Measurements from ENCODE around the gene ITGA11. TPM values are rescaled to one million over a fixed set of nuclear protein-coding genes. Genes with fewer than 3 reads are reported as not detected.

The ITGA11 gene
- total and polyA plus RNA-seq, 2 of the 4 experiments (the other 2 are of a cell fraction) = 4.1 to 6.6 TPM

DNA sequence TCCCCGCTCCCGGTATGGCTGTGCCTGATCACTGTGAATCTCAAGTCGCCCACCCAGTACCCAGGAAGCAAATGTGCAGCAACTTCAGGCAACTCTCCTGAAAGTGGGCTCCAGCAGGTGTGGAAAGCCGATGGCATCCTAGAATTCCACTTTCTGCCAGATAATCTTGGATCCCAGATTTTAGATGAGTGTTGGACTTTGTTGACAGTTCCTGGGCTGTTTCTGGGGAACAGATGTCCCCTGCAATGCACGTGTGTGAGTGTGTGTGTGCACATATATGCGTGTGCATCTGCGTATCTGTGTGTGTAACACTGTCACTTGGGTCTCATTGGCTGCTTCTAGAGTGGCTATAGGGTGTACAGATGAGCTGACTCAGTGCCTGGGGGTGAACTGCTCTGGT is 95.4 kb downstream of the ITGA11 start:
- Histone ChIP-seq H2AFZ (replicated peaks; ENCODE audit: low read length, poor library complexity) (no peak overlapping the region), H3K18ac (ENCODE audit: low read depth, low read length) (no peak overlapping the region), H3K27me3 (ENCODE audit: control insufficient read depth, insufficient read depth, low read length) (no peaks in the 10 kb centered on the region), H3K9me3 (ENCODE audit: control insufficient read depth, insufficient read depth, low read length) (no peaks in the 10 kb centered on the region), H3K14ac (replicated peaks; ENCODE audit: low read depth, low read length) (no peak overlapping the region), H3K79me1 (ENCODE audit: low read depth in 1 of 2, low read length in 2 of 2) (no peaks in the 10 kb centered on the region), H2BK15ac (ENCODE audit: low read depth, low read length) (no peak overlapping the region), H2BK120ac (ENCODE audit: low read depth, low read length) (no peak overlapping the region), H3K9ac (ENCODE audit: low read depth, low read length) (no peak overlapping the region), H4K20me1 (ENCODE audit: insufficient read depth, low read length) (no peaks in the 10 kb centered on the region), H4K8ac (ENCODE audit: low read depth in 2 of 2, low read length in 2 of 2) (no peak overlapping the region), H3K56ac (ENCODE audit: extremely low read depth, insufficient read depth, low read length) (no peak overlapping the region), H4K91ac (ENCODE audit: insufficient read depth, low read depth, low read length) (no peak overlapping the region), H2AK9ac (replicated peaks; ENCODE audit: low read depth, low read length, poor library complexity) (no peak overlapping the region), H4K5ac (ENCODE audit: low read depth, low read length) (no peak overlapping the region), H3K23ac (ENCODE audit: low read depth, low read length) (no peak overlapping the region), H3K27ac (ENCODE audit: insufficient read depth, low read length) (no peak overlapping the region), H3K4me2 (ENCODE audit: low read depth, low read length) (no peak overlapping the region), H3K36me3 (ENCODE audit: control insufficient read depth, insufficient read depth, low read length) (no peaks in the 10 kb centered on the region; the same call in 1 of the 2 replicates), H2BK20ac (ENCODE audit: low read depth, low read length) (no peak overlapping the region), H3K4ac (ENCODE audit: low read depth, low read length) (no peak overlapping the region), H3K4me1 (ENCODE audit: control insufficient read depth, insufficient read depth, low read length) (peaks cover 20% of the 10 kb centered on the region), H2AK5ac (ENCODE audit: low read depth, low read length) (no peak overlapping the region), H3K4me3 (ENCODE audit: insufficient read depth, low read depth, low read length) (no peak overlapping the region), H3K9me1 (ENCODE audit: insufficient read depth, low read length) (peaks cover 18% of the 10 kb centered on the region), H2BK5ac (ENCODE audit: low read depth, low read length, poor library complexity, severe bottlenecking) (no peak overlapping the region)
- ChIA-PET CTCF (no interaction called here), POLR2A (ENCODE audit: unreplicated experiment) (interaction anchor here (0.5 kb wide), 1 partner anchor 311 kb away, joined by 8 read pairs; no protein-coding TSS in a partner anchor)
- intact Hi-C loops (cut with micrococcal nuclease) (no loop called here), in situ Hi-C loops (cut with MboI; ENCODE audit: low sequenced_read_pairs) (no loop called here), dilution Hi-C loops (cut with HindIII; ENCODE audit: low sequenced_read_pairs, unreplicated experiment) (no loop called here)
- WGBS, 2 experiments (ENCODE audit: extremely low coverage in 2 of 2, insufficient read length in 1 of 2) = 92% methylated on average over 4 of the region's 7 CpGs; no CpG with 5 or more reads in 1 of the 2 experiments
- DNase-seq = no peak
- ATAC-seq (ENCODE audit: low read depth) = no peak
- TF ChIP-seq CEBPB (IDR thresholded peaks at IDR 0.05; ENCODE audit: low read depth, low read length) = no peak
- TF ChIP-seq RCOR1 (IDR thresholded peaks at IDR 0.05; ENCODE audit: insufficient replicate concordance, low read length) = no peak
- no peak for TF ChIP-seq POLR2A (IDR thresholded peaks at IDR 0.05; ENCODE audit: low read depth, low read length)
- no peak for TF ChIP-seq ELK1 (IDR thresholded peaks at IDR 0.05; ENCODE audit: borderline replicate concordance, low read depth, low read length)
- TF ChIP-seq RFX5 (IDR thresholded peaks at IDR 0.05; ENCODE audit: low read depth, low read length) = no peak
- TF ChIP-seq USF2 (IDR thresholded peaks at IDR 0.05; ENCODE audit: low read depth, low read length) = no peak
- no peak for TF ChIP-seq CTCF (conservative IDR thresholded peaks at IDR 0.05; ENCODE audit: low read depth, low read length)
- TF ChIP-seq FOS (IDR thresholded peaks at IDR 0.05; ENCODE audit: low read depth, low read length) = no peak
- TF ChIP-seq NFE2L2 (IDR thresholded peaks at IDR 0.05; ENCODE audit: low read depth, low read length) = no peak
- no peak for TF ChIP-seq MAFK (IDR thresholded peaks at IDR 0.05; ENCODE audit: low read depth, low read length)
- TF ChIP-seq BHLHE40 (IDR thresholded peaks at IDR 0.05; ENCODE audit: low read depth, low read length) = no peak
- TF ChIP-seq RAD21 (IDR thresholded peaks at IDR 0.05; ENCODE audit: low read length) = no peak
- TF ChIP-seq SMC3 (IDR thresholded peaks at IDR 0.05; ENCODE audit: low read depth, low read length) = no peak
- TF ChIP-seq MAZ (IDR thresholded peaks at IDR 0.05; ENCODE audit: borderline replicate concordance, low read depth, low read length) = no peak
- no peak for TF ChIP-seq CHD1 (IDR thresholded peaks at IDR 0.05; ENCODE audit: low read depth, low read length)
- no peak for TF ChIP-seq MXI1 (IDR thresholded peaks at IDR 0.05; ENCODE audit: borderline replicate concordance, low read depth, low read length)
- BruUV-seq (replicated peaks) = no TSS peak

Data from IMR-90 (cell line).